ENCODE results near the gene UNC80.

Gene UNC80

GRCh38 chr2:209901172-209901571, 129.5 kb downstream of the UNC80 start:
- H3K4me3 ChIP-seq (ENCODE audit: low read depth, low read length): no peak overlapping the region
- H3K36me3 ChIP-seq (replicated peaks): no peaks in the 10 kb centered on the region
- H3K27ac ChIP-seq: no peak overlapping the region
- no peak for TF ChIP-seq CTCF (IDR thresholded peaks at IDR 0.05; ENCODE audit: low read depth, low read length, missing control alignments)
- H3K27me3 ChIP-seq (replicated peaks): no peaks in the 10 kb centered on the region
- DNase-seq: no peak
- in situ Hi-C loops (cut with HindIII; ENCODE audit: low pct_ligation_motif_present, low sequenced_read_pairs): no loop called here

DNA sequence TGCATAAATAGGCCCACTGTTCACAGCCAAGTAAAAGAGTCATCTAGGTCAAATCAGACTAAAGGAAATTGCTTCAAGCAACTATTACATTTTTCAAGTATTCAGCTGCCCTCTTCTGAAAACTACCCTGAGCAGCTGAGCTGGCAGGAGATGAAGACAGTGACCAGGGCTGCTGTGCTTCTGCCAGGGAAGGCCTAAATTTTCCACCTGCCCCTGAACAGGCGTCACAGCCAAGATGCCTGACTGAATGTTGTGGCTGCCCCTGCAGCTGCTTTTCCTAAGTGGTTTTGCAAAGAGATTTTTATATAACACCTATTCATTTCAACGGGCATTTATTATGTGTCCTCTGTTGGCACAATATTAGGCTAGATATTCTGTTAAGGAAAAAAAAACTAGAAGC, 134.1 kb downstream of the UNC80 start:
- H3K4me3 ChIP-seq (ENCODE audit: low read depth, low read length): no peak overlapping the region
- TF ChIP-seq CTCF (IDR thresholded peaks at IDR 0.05; ENCODE audit: low read depth, low read length, missing control alignments): no peak
- no peaks in the 10 kb centered on the region for H3K36me3 ChIP-seq (replicated peaks)
- in situ Hi-C loops (cut with HindIII; ENCODE audit: low pct_ligation_motif_present, low sequenced_read_pairs): no loop called here
- no peaks in the 10 kb centered on the region for H3K27me3 ChIP-seq (replicated peaks)
- no peak overlapping the region for H3K27ac ChIP-seq
- DNase-seq: no peak

DNA sequence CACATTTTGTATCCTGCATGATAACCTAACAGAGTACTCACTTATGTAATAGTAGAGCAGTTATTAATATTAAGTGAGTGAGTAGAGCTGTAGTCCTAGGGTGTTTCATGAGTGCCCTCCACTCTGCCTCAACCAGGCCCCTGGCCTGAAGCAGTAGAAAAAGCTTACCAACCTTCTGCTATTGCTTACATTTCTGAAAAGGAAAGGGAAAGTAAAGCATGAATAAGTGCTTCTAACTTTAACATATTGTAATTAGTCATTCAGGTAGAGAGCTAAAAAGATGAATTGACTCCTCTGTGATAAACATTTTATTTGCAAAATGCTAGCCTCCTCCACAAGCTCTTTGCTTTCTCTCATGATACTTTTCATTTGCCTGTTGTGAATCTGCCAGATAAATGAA, 136.1 kb downstream of the UNC80 start:
- no peak overlapping the region for H3K27ac ChIP-seq

GRCh38 chr2:209908511-209908910, 136.9 kb downstream of the UNC80 start:
- Histone ChIP-seq H3K36me3 (replicated peaks) (no peaks in the 10 kb centered on the region), H3K27ac (no peak overlapping the region), H3K4me3 (ENCODE audit: low read depth, low read length) (no peak overlapping the region), H3K27me3 (replicated peaks) (no peaks in the 10 kb centered on the region)
- DNase-seq: no peak
- no peak for TF ChIP-seq CTCF (IDR thresholded peaks at IDR 0.05; ENCODE audit: low read depth, low read length, missing control alignments)
- in situ Hi-C loops (cut with HindIII; ENCODE audit: low pct_ligation_motif_present, low sequenced_read_pairs): no loop called here

More for the DNA sequence above, 136.1 kb downstream of the UNC80 start:
- Histone ChIP-seq H3K36me3 (replicated peaks) (no peaks in the 10 kb centered on the region), H3K4me3 (ENCODE audit: low read depth, low read length) (no peak overlapping the region), H3K27me3 (replicated peaks) (no peaks in the 10 kb centered on the region)
- in situ Hi-C loops (cut with HindIII; ENCODE audit: low pct_ligation_motif_present, low sequenced_read_pairs): no loop called here
- no peak for DNase-seq
- TF ChIP-seq CTCF (IDR thresholded peaks at IDR 0.05; ENCODE audit: low read depth, low read length, missing control alignments): no peak

- Histone ChIP-seq H3K27ac (no peak overlapping the region), H3K27me3 (replicated peaks) (no peaks in the 10 kb centered on the region), H3K36me3 (replicated peaks) (no peaks in the 10 kb centered on the region), H3K4me3 (ENCODE audit: low read depth, low read length) (no peak overlapping the region)
- in situ Hi-C loops (cut with HindIII; ENCODE audit: low pct_ligation_motif_present, low sequenced_read_pairs): no loop called here
- TF ChIP-seq CTCF (IDR thresholded peaks at IDR 0.05; ENCODE audit: low read depth, low read length, missing control alignments): no peak
- DNase-seq: no peak
Measured at GRCh38 chr2:209911486-209911885, 139.9 kb downstream of the UNC80 start.

- no peak for DNase-seq
- in situ Hi-C loops (cut with HindIII; ENCODE audit: low pct_ligation_motif_present, low sequenced_read_pairs): no loop called here
- no peaks in the 10 kb centered on the region for H3K27me3 ChIP-seq (replicated peaks)
- H3K27ac ChIP-seq: no peak overlapping the region
- H3K36me3 ChIP-seq (replicated peaks): no peaks in the 10 kb centered on the region
- no peak overlapping the region for H3K4me3 ChIP-seq (ENCODE audit: low read depth, low read length)
- no peak for TF ChIP-seq CTCF (IDR thresholded peaks at IDR 0.05; ENCODE audit: low read depth, low read length, missing control alignments)
Measured at GRCh38 chr2:209913786-209914345, 142.2 kb downstream of the UNC80 start.

Measured in brain microvascular endothelial cell (primary cell).